GM18870 (cell line): ENCODE measurements around the gene ECHS1.
"Not testable (repeated sequence)": the region's sequence is repeated elsewhere in the genome, so short reads cannot be mapped to it uniquely, and the experiment has no call there.

ENCODE experiments used
- ATAC-seq: cut with Tn5 transposase; IDR thresholded peaks from one replicate; pipeline ENCODE4 v1.9.1; 2021; ENCODE audit warnings: moderate library complexity; ENCODE audit not compliant: unreplicated experiment

The ECHS1 gene

DNA sequence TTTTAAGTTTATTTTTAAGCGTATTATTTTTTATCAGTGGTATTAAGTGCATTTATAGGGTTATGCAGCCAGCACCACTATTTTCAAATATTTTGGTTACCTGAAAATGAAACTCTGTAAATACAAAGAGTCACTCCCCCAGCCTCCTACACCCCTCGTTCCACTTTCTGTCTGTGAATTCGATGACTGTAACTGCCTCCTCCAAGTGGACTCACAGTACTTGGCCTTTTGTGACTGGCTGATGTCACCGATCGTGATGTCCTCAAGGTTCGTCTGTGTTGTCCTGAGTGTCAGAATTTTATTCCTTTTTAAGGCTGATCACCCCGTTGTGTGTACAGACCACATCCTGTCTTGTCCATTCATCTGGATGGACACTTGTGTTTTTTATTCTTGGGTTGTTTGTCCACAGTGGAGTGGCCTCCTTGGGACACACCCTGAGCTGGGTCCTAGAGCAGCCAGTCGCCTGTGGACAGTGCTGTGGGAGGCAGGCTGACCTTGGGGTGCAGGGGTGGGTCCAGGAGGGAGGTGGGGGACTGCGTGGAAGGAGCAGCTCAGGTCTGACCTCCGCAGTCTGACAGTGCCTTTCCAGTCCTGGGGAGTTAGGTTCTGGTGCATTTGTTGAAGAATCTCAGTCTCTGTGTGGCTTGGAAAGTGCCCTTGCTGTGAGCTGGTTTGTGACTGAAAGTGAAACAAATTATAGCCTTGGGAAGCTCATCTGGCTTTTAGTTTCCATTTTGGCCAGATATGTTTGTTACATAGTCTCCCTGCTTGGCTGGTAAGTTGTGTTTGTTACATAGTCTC, 27.7 kb upstream of the ECHS1 start:
- ATAC-seq, result peak; percentile 75

DNA sequence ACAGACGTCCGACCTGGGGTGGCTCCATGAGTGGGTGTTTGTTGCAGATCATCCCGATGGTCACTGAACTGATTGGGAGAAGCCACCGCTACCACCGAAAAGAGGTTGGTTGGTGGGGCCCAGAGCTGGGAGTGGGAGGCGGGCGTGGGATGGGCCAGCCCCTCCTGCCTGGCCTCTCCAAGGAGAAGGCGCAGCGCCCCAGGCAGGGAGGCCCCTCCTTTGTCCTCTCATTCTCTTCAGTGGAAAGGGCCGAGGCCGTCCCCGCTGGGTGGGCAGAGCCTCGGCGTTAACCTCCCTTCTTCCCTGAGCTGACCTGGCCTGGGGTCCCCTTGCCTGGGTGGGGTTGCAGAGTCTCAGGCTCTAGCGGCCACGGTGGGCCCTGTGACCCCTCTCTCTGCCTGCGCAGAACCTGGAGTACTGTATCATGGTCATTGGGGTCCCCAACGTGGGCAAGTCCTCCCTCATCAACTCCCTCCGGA, 26.0 kb upstream of the ECHS1 start:
- no peak for ATAC-seq

GRCh38 chr10:133397938-133398337, 24.8 kb upstream of the ECHS1 start:
- no peak for ATAC-seq

- no peak for ATAC-seq
These were observed 23.0 kb upstream of the ECHS1 start for GRCh38 chr10:133396035-133396624.

DNA sequence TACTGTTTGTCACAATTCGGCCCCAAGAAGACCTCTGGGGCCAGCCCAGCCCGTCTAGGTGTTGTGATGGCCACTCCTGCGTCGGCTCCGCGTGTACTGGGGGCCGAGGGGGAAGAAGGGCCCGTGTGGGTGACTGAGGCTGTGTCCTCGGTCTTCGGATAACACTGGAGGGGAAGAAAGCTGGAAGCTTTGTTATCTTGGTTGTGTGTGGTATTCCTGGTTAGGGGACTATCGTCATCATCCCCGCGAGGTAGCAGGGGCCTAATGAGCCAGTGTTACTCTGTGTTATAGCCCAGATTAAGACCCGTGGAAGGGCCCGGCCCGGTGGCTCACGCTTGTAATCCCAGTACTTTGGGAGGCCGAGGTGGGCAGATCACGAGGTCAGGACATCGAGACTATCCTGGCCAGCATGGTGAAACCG, 21.7 kb upstream of the ECHS1 start:
- ATAC-seq, result no peak

- ATAC-seq, result peak; percentile 40
These were observed 21.0 kb upstream of the ECHS1 start, which contains the start of gene MTG1 for GRCh38 chr10:133394064-133394663. Gene MTG1 (plus strand): TSS chr10:133394157. CDS start chr10:133394221, 64 bp downstream.

GRCh38 chr10:133393401-133394063, 20.4 kb upstream of the ECHS1 start:
- no peak for ATAC-seq

- ATAC-seq, result no peak
These were observed 18.8 kb upstream of the ECHS1 start for GRCh38 chr10:133391761-133392518.

DNA sequence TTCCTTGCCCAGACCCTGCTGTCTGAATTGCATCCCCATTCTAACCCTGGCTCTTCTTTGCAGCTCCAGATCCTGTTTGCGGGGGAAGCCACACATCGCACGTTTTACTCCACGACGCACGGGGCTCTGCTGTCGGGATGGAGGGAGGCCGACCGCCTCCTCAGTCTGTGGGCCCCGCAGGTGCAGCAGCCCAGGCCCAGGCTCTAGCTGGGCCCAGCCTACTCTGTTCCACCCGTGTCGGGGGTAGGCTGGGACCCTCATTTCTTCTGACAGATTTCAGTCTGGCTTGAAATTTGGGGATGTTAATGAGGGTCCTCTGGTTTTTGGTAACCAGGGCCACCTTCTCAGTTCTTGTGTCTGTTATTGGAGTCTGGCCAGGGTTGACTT, 18.1 kb upstream of the ECHS1 start:
- ATAC-seq, result no peak

DNA sequence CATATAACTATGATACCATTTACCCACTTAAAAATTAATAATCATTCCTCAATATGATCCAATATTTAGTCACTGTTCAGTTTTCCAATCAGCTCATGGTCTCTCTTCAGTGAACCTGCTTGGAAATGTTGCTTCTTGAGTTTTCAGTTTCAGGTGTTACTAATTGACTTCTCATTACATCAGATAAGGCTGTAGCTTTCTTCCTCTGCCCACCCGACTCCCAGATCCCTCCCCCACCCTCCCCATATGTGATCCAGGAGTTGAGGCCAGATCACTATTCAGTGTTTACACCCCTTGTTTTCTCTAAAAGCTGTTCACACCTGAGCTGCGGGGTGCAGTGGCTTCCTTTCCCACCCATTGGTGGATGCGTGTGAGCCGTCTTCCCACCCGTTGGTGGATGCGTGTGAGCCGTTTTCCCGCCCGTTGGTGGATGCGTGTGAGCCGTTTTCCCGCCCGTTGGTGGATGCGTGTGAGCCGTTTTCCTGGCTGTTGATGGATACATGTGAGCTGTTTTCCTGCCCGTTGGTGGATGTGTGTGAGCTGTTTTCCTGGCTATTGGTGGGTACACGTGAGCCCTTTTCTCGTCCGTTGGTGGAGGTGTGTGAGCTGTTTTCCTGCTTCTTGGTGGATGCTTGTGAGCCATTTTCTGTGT, 17.6 kb upstream of the ECHS1 start:
- ATAC-seq, result no peak

GRCh38 chr10:133388973-133389818, 16.0 kb upstream of the ECHS1 start:
- ATAC-seq, result peak; percentile 92

GRCh38 chr10:133388236-133388972, 15.2 kb upstream of the ECHS1 start:
- ATAC-seq, result no peak

- not testable (repeated sequence) for ATAC-seq
These were observed 13.8 kb upstream of the ECHS1 start for GRCh38 chr10:133386951-133387350.

- no peak for ATAC-seq
These were observed 12.1 kb upstream of the ECHS1 start for GRCh38 chr10:133385214-133385613.

GRCh38 chr10:133384071-133384470, 10.9 kb upstream of the ECHS1 start:
- no peak for ATAC-seq

DNA sequence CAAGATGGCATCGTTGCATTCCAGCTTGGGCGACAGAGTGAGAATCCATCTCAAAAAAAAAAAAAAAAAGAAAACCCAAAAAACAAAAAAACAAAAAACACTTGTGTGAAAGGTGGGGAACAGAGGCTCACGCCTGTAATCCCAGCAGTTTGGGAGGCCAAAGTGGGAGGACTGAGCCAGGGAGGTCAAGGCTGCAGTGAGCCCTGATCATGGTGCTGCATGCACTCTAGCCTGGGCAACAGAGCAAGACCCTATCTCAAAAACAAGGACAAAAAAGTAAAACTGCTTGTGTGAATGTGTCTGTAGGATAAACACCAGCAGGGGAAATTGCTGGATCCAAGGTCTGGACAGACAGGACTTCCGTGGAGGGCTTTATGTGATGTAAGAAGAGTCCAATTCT, 10.4 kb upstream of the ECHS1 start:
- no peak for ATAC-seq

DNA sequence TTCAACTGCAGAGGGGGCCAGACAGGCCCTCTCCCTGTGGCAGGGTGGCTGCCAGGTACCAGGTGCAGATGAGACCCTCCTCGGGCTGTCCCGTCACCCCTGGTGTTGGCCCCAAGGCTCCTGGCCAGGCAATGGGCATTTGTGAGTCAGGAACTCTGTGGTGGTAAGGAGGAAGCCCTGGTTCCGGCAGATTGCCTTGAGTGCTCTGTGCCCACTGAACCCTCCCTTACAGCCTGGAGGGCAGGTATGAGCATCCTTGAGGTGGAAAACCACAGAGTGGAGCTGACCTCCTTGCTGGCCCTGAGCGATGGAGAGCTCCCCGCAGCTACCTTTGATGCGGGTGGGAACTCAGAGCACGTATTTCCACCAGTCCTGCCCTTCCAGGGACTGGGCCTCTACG, 7.9 kb upstream of the ECHS1 start:
- ATAC-seq, result no peak

DNA sequence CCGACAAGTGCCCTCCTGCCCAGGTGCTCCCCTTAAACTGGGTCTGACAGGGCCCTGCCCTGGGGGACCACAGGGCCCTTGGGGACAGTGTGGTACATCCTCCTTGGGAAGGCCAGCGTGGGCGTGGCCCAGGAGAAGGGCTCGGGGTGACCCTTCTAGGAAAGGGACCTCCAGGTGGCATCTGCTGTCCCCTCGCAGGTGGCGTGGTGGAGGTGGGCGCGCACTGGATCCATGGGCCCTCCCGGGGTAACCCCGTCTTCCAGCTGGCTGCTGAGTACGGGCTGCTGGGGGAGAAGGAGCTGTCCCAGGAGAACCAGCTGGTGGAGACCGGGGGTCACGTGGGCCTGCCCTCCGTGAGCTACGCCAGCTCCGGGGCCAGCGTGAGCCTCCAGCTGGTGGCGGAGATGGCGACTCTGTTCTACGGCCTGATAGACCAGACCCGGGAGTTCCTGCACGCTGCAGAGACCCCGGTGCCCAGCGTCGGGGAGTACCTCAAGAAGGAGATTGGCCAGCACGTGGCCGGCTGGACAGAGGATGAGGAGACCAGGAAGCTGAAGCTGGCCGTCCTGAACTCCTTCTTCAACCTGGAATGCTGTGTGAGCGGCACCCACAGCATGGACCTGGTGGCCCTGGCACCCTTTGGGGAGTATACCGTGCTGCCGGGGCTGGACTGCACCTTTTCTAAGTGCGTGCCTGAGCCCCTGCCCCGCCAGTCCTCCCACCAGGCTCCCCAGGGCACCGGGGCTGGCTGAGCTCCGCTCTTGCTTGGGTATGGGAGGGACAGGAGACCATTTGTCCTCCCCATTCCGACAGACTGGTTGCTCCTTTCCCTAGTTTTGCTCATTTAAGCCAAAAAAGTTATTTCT, 6.9 kb upstream of the ECHS1 start:
- ATAC-seq, result no peak
